Measurements from ENCODE around the gene ABI1.
"Not testable (repeated sequence)": the region's sequence is repeated elsewhere in the genome, so short reads cannot be mapped to it uniquely, and the experiment has no call there.

Gene ABI1

GRCh38 chr10:26804418-26805393 lies 56.1 kb downstream of the ABI1 start:
- no peak for DNase-seq (ENCODE audit: low read depth)

GRCh38 chr10:26803849-26804248 lies 56.9 kb downstream of the ABI1 start:
- no peak for DNase-seq (ENCODE audit: low read depth)

GRCh38 chr10:26802527-26802926 lies 58.2 kb downstream of the ABI1 start:
- DNase-seq (ENCODE audit: low read depth), result no peak

GRCh38 chr10:26801831-26802230 lies 58.9 kb downstream of the ABI1 start:
- no peak for DNase-seq (ENCODE audit: low read depth)

GRCh38 chr10:26801274-26801673 lies 59.5 kb downstream of the ABI1 start:
- no peak for DNase-seq (ENCODE audit: low read depth)

- DNase-seq (ENCODE audit: low read depth), result no peak
These were observed 60.3 kb downstream of the ABI1 start for GRCh38 chr10:26800468-26800867.

GRCh38 chr10:26799342-26799741 lies 61.4 kb downstream of the ABI1 start:
- no peak for DNase-seq (ENCODE audit: low read depth)

- DNase-seq (ENCODE audit: low read depth), result no peak
These were observed 62.5 kb downstream of the ABI1 start for GRCh38 chr10:26798298-26798697.

- DNase-seq (ENCODE audit: low read depth), result no peak
These were observed 63.4 kb downstream of the ABI1 start for GRCh38 chr10:26797340-26797739.

- no peak for DNase-seq (ENCODE audit: low read depth)
These were observed 67.8 kb downstream of the ABI1 start for GRCh38 chr10:26792758-26793495.

- DNase-seq (ENCODE audit: low read depth), result no peak
These were observed 70.3 kb downstream of the ABI1 start for GRCh38 chr10:26790221-26790995.

GRCh38 chr10:26789779-26790178 lies 71.0 kb downstream of the ABI1 start:
- not testable (repeated sequence) for DNase-seq (ENCODE audit: low read depth)

- DNase-seq (ENCODE audit: low read depth), result no peak
These were observed 73.4 kb downstream of the ABI1 start for GRCh38 chr10:26787362-26787761.

- DNase-seq (ENCODE audit: low read depth), result no peak
These were observed 79.0 kb downstream of the ABI1 start for GRCh38 chr10:26781797-26782196.

- DNase-seq (ENCODE audit: low read depth), result no peak
These were observed 79.8 kb downstream of the ABI1 start for GRCh38 chr10:26780793-26781601.

GRCh38 chr10:26780106-26780792 lies 80.5 kb downstream of the ABI1 start:
- DNase-seq (ENCODE audit: low read depth), result no peak

GRCh38 chr10:26779176-26779860 lies 81.4 kb downstream of the ABI1 start:
- DNase-seq (ENCODE audit: low read depth), result no peak

GRCh38 chr10:26777686-26778085 lies 83.1 kb downstream of the ABI1 start:
- DNase-seq (ENCODE audit: low read depth), result no peak

- DNase-seq (ENCODE audit: low read depth), result no peak
These were observed 84.5 kb downstream of the ABI1 start for GRCh38 chr10:26776258-26776657.

GRCh38 chr10:26773633-26774032 lies 87.1 kb downstream of the ABI1 start:
- no peak for DNase-seq (ENCODE audit: low read depth)
